Epithelial cell of prostate (primary cell): ENCODE measurements around the gene ALPL.
"Not testable (repeated sequence)": the region's sequence is repeated elsewhere in the genome, so short reads cannot be mapped to it uniquely, and the experiment has no call there.

ENCODE experiments used
- DNase-seq: peaks from one replicate; pipeline ENCODE4 v3.0.0-alpha.2; 2011; ENCODE audit warnings: low read depth, low spot score
- H3K27ac ChIP-seq: fragments of 450-650 bp; 2 replicates; pipeline ENCODE4 v1.5.1; 2017; ENCODE audit warnings: mild to moderate bottlenecking

Gene ALPL

GRCh38 chr1:21552715-21553114 lies 43.5 kb downstream of the ALPL start:
- no peak for DNase-seq
- H3K27ac ChIP-seq: no peak overlapping the region

- DNase-seq: no peak
- peak overlapping the region; percentile 7 for H3K27ac ChIP-seq
These were observed 44.1 kb downstream of the ALPL start for GRCh38 chr1:21553116-21553926.

DNA sequence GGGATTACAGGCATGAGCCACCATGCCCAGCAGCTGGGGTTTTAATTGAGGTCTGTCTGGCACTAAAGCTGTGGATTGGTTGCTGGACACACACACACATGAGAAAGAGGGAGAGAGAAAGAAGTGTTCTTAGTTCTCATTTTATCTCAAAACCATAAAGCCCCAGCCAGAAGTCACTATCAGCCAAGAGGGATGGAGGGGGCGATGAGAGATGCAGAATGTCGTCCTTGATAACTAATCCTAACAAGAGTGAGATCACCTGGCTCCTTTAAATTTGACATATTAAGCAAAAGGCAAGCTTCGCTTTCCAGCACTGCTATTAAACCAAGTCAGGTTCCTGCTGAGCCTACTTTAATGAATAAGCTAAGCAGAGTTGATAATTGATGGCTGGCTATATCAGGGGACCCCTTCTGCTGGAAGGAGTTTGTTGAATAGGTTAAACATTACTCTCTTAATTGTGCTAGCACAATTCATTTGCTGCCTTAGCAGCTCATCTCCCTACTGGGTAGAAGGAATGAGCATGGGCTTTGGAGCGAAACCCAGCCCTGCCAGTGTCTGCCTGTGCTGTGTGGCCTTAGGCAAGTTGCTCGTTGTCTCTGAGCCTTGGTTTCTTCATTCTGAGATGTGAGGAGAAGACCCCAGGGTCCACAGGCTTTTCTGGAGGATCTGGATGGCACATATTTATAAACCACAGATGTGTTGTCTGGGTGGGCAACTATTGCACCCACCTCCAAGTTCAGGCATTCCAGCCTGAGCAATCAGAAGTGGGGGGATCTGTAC lies 50.8 kb downstream of the ALPL start:
- DNase-seq: no peak
- no peak overlapping the region for H3K27ac ChIP-seq

- no peak overlapping the region for H3K27ac ChIP-seq
- no peak for DNase-seq
These were observed 51.9 kb downstream of the ALPL start for GRCh38 chr1:21560916-21561638.

GRCh38 chr1:21562896-21563295 lies 53.7 kb downstream of the ALPL start:
- no peak overlapping the region for H3K27ac ChIP-seq
- DNase-seq: no peak

DNA sequence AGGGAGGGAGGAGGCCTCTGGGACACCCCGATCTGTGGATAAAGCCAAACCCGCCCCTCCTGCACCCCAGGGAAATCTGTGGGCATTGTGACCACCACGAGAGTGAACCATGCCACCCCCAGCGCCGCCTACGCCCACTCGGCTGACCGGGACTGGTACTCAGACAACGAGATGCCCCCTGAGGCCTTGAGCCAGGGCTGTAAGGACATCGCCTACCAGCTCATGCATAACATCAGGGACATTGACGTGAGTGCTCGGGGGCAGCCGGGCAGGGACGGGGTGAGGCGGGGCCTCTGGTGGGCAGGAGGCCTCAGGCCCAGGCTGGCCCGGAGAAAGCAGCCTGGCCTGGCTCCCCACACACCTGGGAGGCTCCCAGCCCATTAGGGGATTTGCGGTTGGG lies 54.7 kb downstream of the ALPL start:
- no peak for DNase-seq

DNA sequence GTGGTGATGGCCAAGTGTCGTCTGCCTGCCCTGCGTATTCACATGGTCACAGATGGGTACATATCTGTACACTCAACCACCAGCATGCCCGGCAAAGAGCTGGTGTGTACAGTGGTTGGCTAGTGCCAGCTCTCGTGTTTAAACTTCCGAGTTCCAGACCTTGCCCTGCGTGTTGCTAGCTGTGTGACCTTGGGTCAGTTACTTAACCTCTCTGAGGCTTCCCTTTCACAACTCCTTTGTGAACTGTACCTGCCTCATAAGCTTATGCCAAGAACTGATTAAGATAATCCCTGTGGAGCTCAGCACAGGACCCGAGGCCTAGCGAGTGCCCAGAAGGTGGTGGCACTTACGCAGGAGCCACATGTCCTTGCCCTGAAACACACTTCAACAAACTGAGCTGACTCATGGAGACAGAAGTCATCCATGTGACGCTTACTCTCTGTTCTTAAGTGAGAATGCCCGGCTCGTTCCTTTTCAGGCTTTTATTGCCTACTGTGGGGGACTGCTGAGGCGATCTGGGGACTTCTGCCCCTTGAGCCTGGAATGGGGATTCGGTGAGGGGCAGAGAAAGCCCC lies 55.4 kb downstream of the ALPL start:
- H3K27ac ChIP-seq: no peak overlapping the region
- no peak for DNase-seq

More for the DNA sequence above, 54.7 kb downstream of the ALPL start:
- no peak overlapping the region for H3K27ac ChIP-seq

DNA sequence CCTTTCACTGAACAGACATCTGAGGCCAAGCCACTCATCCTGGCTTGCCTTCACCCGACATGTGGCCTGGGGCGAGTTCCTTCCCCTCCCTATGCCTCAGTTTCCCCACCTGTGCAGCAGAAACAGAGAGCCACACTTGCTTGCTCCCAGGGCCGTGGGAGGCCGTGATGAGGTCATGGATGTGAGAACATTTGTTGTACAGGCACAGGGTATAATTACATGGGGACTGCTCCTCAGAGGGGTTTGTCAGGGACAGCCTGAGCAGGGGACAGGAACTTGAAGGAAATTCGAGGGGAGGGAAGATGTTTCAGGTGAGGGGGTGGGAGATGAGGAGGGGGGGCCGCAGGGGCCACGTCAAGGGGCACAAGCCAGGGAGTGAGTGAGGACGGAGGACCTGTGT lies 56.1 kb downstream of the ALPL start:
- H3K27ac ChIP-seq: no peak overlapping the region
- no peak for DNase-seq

DNA sequence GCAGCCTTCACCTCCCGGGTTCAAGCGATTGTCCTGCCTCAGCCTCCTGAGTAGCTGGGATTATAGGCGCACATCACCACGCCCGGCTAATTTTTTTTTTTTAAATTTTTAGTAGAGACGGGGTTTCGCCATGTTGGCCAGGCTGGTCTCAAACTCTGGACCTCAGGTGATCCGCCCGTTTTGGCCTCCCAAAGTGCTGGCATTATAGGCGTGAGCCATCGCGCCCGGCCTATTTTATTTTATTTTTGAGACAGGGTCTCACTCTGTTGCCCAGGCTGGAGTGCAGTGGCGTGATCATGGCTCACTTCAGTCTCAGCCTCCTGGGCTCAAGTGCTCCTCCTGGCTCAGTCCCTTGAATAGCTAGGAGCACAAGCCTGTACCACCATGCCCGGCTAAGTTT lies 57.1 kb downstream of the ALPL start:
- not testable (repeated sequence) for DNase-seq, H3K27ac ChIP-seq

GRCh38 chr1:21567241-21568005 lies 58.2 kb downstream of the ALPL start:
- no peak for DNase-seq
- peak overlapping the region; percentile 59 for H3K27ac ChIP-seq

GRCh38 chr1:21568006-21568746 lies 59.0 kb downstream of the ALPL start:
- H3K27ac ChIP-seq: peak overlapping the region; percentile 59
- peak; percentile 59 for DNase-seq

DNA sequence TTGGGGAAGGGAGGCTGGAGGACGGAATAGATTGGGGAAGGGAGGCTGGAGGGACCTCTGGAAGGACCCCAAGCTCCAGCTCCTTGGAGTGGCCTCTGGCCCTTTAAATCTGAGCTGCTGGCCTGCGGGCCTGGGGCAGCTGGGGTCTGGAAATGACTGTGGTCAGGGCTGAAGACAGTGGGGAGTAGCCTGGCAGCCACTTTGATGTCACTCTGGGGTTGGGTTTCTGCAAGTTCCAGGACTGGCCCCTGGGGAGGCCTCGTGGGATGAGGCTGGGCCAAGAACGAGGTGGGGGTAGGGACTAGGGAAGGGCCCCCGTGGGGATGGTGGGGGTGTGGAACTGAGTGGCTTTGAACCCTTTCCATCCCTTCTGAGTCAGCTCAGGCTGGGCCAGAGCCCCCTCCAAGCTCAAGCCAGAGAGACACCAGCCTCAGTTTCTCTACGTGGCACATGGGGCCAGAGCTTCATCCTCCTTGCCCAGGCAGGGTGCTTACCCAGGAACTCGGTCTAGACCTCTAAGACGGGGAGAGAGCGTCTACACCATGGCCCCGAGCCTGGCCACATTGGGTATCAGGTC lies 59.7 kb downstream of the ALPL start:
- no peak overlapping the region for H3K27ac ChIP-seq
- no peak for DNase-seq

GRCh38 chr1:21569820-21570527 lies 60.8 kb downstream of the ALPL start:
- H3K27ac ChIP-seq: no peak overlapping the region
- no peak for DNase-seq

- DNase-seq: no peak
- H3K27ac ChIP-seq: no peak overlapping the region
These were observed 61.3 kb downstream of the ALPL start for GRCh38 chr1:21570528-21570875.

- DNase-seq: no peak
These were observed 61.7 kb downstream of the ALPL start for GRCh38 chr1:21570885-21571284.

GRCh38 chr1:21572221-21572620 lies 63.0 kb downstream of the ALPL start:
- H3K27ac ChIP-seq: no peak overlapping the region
- no peak for DNase-seq

More at GRCh38 chr1:21570885-21571284, 61.7 kb downstream of the ALPL start:
- no peak overlapping the region for H3K27ac ChIP-seq

- no peak overlapping the region for H3K27ac ChIP-seq
- DNase-seq: no peak
These were observed 63.6 kb downstream of the ALPL start for GRCh38 chr1:21572735-21573277.

- no peak overlapping the region for H3K27ac ChIP-seq
- no peak for DNase-seq
These were observed 64.3 kb downstream of the ALPL start for GRCh38 chr1:21573475-21573874.
